ENCODE data around the gene AGTR1. TPM values are rescaled to one million over a fixed set of nuclear protein-coding genes. Genes with fewer than 3 reads are reported as not detected.

The AGTR1 gene
- total RNA-seq, 1 experiment from 2014 or later = not detected

DNA sequence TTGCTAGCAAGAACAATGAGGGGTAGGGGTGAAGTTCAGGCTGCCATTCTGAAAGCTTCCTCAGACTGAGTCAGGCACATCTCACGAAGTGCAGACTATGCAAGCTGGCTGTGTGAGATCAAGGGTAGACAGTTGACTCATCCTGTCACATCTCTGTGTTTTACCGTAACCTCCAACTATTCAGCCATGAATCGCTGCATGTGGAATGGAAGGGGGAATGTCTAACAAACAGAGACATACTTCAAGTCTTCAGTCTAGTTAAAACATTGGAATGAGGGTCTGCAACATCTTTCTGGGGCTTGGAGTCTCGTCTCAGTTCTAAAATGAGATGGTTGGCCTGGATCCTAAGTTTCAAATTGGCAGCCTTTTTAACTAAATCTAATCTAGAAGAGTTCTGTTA, 25.9 kb downstream of the AGTR1 start:
- H3K9me3 ChIP-seq (ENCODE audit: control insufficient read depth, low read depth, low read length) = no peaks in the 10 kb centered on the region
- no CpG with 5 or more reads among the region's 4 CpGs for WGBS (ENCODE audit: extremely low coverage, insufficient read length, low lambda C conversion rate)
- DNase-seq = no peak

More for the DNA sequence above, 25.9 kb downstream of the AGTR1 start:
- Histone ChIP-seq H2BK12ac (ENCODE audit: insufficient read length, low read depth, low read length) (no peak overlapping the region), H4K8ac (replicated peaks; ENCODE audit: insufficient read length, low read depth, low read length) (no peak overlapping the region), H3K27ac (ENCODE audit: insufficient read length, low read depth, low read length) (no peak overlapping the region), H4K91ac (ENCODE audit: insufficient read length, low read depth, low read length) (no peak overlapping the region), H2BK20ac (ENCODE audit: low read depth, low read length, poor library complexity, severe bottlenecking) (no peak overlapping the region), H2AFZ (ENCODE audit: low read length) (no peak overlapping the region), H3K27me3 (ENCODE audit: insufficient read depth, low read length) (no peaks in the 10 kb centered on the region), H3K4ac (ENCODE audit: low read depth, low read length) (no peak overlapping the region), H2BK15ac (ENCODE audit: low read depth, low read length) (no peak overlapping the region), H3K4me2 (ENCODE audit: insufficient read depth, insufficient read length, low read length) (no peak overlapping the region), H3T11ph (ENCODE audit: low read length) (no peak overlapping the region), H2BK120ac (ENCODE audit: low read depth, low read length, poor library complexity, severe bottlenecking) (no peak overlapping the region), H3K79me1 (ENCODE audit: insufficient read depth, low read depth, low read length, poor library complexity, severe bottlenecking) (no peaks in the 10 kb centered on the region), H3K4me1 (ENCODE audit: insufficient read depth, low read length) (no peaks in the 10 kb centered on the region), H3K14ac (ENCODE audit: insufficient read depth, low read length) (no peak overlapping the region), H3K56ac (ENCODE audit: insufficient read length, low read depth, low read length) (no peak overlapping the region), H3K79me2 (ENCODE audit: insufficient read depth, low read length) (no peaks in the 10 kb centered on the region), H3K23me2 (ENCODE audit: insufficient read length, low read depth, low read length, poor library complexity, severe bottlenecking) (no peaks in the 10 kb centered on the region), H2BK5ac (ENCODE audit: insufficient read length, low read length) (no peak overlapping the region), H4K5ac (ENCODE audit: insufficient read length, low read depth, low read length) (no peak overlapping the region), H3K9ac (ENCODE audit: extremely low read depth, insufficient read length, low read length) (no peak overlapping the region), H2AK5ac (ENCODE audit: insufficient read length, low read length) (no peak overlapping the region), H3K23ac (ENCODE audit: insufficient read length, low read depth, low read length) (no peak overlapping the region), H3K18ac (ENCODE audit: insufficient read length, low read depth, low read length) (no peak overlapping the region), H4K20me1 (ENCODE audit: control insufficient read depth, insufficient read depth, insufficient read length) (no peaks in the 10 kb centered on the region)
- no peaks in the 10 kb centered on the region for H3K36me3 Mint-ChIP-seq (ENCODE audit: insufficient read depth in 1 of 3, low read depth in 3 of 3)
- no peaks in the 10 kb centered on the region for H3K27me3 Mint-ChIP-seq (ENCODE audit: low read depth)
- H3K4me1 Mint-ChIP-seq = peaks cover 15 to 17% of the 10 kb centered on the region in 2 experiments
- TF ChIP-seq, protein P1, sequence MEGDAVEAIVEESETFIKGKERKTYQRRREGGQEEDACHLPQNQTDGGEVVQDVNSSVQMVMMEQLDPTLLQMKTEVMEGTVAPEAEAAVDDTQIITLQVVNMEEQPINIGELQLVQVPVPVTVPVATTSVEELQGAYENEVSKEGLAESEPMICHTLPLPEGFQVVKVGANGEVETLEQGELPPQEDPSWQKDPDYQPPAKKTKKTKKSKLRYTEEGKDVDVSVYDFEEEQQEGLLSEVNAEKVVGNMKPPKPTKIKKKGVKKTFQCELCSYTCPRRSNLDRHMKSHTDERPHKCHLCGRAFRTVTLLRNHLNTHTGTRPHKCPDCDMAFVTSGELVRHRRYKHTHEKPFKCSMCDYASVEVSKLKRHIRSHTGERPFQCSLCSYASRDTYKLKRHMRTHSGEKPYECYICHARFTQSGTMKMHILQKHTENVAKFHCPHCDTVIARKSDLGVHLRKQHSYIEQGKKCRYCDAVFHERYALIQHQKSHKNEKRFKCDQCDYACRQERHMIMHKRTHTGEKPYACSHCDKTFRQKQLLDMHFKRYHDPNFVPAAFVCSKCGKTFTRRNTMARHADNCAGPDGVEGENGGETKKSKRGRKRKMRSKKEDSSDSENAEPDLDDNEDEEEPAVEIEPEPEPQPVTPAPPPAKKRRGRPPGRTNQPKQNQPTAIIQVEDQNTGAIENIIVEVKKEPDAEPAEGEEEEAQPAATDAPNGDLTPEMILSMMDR (conservative IDR thresholded peaks at IDR 0.05) = no peak
- no peak overlapping the region for H3K27ac Mint-ChIP-seq
- no peaks in the 10 kb centered on the region for H3K9me3 Mint-ChIP-seq
- H3K4me3 Mint-ChIP-seq = no peak overlapping the region

Data from H9 (cell line).